KG1 (cell line): ENCODE results near the gene NUDT8.
A peak's percentile ranks its signal among the peaks of the same experiment; 100 is the strongest.
"Not testable (repeated sequence)": the region's sequence is repeated elsewhere in the genome, so short reads cannot be mapped to it uniquely, and the experiment has no call there.

Source experiments
- DNase-seq: peaks from one replicate; lab custom pipeline; 2025; lab: John Stamatoyannopoulos, UW

Gene NUDT8

DNA sequence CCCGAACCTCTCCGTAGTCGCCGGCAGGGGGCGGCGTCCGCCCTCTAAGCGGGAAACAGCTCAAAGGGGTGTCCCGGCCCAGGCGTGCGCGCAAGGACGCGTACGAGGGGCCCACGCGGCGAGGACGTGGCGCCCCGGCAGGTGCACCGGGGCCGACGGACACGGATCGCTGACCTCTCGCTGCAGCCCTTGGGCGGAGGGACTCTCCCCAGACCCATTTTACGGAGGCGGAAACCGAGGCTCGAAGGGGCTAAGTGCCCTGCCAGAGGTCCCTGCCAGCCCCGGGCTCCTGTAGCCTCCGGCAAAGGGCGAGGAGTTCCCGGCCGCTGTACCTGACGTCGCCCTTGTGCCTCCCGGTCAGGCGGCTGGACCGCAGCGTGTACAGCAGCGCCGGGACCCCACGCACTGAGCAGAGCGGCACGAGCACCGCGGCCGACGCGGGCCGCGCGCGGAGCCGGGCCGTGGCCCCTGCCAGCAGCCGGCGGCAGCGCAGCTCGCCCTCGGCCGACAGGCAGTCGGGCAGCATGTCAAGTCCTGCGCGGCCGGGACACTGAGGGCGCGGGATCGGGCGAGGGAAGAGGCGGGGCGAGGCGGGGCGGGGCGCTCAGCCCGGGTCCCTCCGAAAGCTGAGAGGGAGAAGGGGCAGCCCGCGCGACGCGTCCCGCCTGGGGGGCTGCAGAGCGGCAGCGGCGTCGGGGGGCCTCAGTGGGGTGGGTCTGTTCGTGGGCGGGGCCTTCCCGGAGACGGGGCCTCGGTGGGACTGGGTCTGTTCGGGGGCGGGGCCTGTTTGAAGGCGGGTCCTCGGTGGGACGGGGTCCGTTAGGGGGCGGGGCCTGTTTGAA lies at the start of gene NUDT8:
Gene NUDT8 (minus strand): TSS at position 552 of the 842 bp plus-strand sequence. CDS start 26 bp downstream, at position 526.
- peak; percentile 86 for DNase-seq

DNA sequence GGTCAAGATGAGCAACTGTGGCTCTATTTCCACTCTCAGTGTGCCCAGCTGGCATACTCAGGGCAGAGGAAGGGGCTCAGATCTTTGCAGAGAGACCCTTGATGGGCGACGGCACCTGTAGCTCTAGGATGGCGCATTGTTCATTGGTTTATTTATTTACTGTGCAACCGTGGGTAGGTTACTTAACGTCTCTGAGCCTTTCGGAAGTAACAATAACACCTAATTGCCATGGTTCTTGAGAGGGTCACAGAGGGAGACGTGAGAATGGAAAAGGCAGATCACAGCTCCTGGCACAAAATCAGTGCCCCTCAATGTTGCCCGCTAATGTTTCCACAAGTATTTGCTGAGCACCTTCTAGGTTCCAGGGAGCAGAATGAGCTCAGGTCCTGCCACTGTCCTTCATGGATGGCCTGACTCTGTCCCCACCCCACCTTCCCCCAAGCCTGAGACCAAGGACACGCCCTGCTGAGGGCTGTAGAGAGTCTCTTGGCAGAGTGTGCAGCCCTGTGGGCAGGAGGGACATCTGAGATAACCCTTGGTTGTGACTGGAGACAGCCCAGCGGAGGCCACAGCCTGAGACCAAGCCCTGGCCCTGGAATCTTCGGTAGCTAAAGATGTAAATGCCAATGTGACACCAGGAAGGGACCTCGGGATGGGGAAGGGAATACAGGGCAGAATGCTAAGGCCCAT lies 45.5 kb upstream of the NUDT8 start:
- no peak for DNase-seq

GRCh38 chr11:67674442-67674871 lies 44.7 kb upstream of the NUDT8 start, which contains the start of gene ALDH3B2:
Gene ALDH3B2, minus strand, starts transcription at chr11:67674623. Its CDS starts 7,688 bp downstream, at chr11:67666935.
- DNase-seq: no peak

- DNase-seq: no peak
Observed at GRCh38 chr11:67673902-67674301, 44.2 kb upstream of the NUDT8 start.

DNA sequence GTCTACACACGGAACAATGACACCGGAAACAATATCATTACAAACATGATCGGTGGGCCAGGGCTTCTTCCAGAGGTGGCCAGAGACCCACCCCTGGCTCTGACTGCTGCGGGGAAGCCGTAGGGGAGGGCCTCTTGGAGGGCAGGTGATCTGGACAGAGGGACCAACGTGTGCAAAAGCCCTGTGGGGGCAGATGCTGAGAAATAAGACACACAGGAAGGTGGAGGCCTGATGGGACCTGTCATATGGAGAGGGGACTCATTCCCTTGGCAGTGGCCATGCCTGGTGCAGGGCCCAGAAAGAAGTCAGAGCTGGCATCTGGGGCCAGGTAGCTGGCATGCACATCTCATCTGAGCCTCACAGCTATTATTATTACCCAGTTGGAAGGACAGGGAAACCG lies 43.6 kb upstream of the NUDT8 start:
- no peak for DNase-seq

- no peak for DNase-seq
Observed at GRCh38 chr11:67671211-67671520, 41.4 kb upstream of the NUDT8 start.

DNA sequence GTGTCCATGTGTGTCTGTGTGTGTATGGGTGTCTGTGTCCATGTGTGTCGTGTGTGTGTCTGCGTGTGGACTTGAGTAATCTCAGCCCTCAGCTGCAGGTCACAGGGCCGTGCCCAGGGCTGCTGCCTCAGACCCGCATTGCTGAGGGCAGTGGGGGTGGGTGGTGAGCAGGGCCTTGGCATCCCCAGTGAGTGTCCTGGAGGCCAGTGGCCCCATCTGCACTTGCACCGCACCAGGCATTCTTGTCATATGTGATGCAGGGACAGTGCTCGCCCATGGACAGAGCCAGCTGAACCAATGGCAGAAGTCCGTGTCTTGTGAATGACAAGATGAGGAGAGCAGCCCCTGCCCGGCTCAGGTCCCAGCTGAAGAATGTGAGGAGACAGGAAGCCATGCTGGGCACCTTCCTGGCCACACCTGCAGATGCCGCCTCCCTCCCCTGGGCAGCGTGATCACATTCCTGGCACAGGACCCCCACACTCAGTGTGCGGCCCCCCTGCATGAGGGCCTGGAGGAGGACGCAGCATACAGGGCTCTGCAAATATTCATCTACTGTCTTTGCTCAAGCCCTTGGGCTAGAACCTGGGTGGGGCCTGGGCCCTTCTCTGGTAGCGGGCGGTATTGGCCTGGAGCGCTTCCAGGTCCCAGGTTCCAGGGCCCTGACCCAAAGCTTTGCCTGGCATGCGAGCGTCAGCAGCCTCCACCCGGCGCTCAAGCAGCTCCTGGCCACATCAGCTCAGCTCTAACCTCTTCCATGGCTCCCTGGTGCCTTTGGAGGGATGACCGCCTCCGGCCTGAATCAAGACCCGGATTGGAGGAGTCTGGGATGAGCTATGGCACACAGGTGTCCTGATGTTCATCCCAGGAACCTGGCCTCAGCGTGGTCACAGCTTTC lies 40.8 kb upstream of the NUDT8 start:
- no peak for DNase-seq

DNA sequence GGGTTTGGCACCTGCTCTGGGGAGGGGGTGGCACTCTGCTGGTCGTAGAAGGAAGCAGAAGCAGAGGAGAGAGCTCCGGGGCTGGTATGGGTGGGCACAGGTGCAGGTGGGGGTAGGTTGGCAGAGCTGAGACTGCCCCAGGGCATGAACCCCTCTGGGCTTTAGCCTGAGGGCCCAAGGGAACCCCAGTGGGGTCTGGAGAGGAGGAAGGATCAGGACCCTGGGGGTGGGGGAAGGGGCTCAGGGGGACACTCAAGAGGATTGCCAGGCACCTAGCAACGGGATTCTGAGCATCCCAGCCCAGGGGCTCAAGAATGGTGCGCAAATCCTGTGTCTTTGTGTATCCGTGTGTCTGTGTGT lies 38.4 kb upstream of the NUDT8 start:
- DNase-seq: no peak

GRCh38 chr11:67667490-67668191 lies 37.9 kb upstream of the NUDT8 start:
- DNase-seq: no peak

DNA sequence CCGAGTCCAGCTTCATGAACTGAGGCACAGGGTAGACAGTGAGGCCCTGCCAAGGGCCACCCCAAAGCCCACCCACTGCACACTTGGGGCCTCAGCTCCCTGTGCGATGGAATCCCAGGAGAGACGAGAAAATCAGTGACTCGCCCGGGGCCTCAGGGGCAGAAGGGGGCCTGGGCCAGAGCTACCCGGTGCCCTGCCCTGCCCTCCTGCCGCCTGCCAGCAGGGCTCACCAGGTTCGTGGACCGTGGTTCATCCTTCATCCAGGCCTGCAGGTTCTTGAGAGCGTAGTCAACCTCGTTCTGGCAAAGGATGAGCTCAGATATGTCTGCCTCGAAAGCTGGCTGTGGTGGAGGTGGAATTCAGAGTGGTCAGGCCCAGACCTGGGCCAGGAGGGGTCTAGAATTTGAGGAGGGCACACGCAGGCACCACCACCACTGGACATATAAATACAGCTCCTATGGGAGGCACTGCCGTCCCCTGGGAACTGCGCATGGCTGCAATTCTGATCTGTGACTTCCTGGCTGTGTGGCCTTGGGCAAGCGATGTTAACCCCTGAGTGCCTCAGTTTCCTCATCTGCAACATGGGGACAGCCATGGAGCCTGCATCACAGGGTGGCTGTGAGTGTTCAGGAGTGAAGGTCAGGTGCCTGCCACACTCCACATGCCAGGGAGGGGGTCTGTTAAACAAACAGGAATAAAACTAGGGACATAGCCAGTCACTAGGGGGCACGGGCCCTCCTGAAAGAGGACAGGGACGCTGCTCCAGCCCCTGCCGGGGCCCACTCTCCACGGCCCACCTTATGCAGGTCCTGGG lies 37.1 kb upstream of the NUDT8 start:
- no peak for DNase-seq

DNA sequence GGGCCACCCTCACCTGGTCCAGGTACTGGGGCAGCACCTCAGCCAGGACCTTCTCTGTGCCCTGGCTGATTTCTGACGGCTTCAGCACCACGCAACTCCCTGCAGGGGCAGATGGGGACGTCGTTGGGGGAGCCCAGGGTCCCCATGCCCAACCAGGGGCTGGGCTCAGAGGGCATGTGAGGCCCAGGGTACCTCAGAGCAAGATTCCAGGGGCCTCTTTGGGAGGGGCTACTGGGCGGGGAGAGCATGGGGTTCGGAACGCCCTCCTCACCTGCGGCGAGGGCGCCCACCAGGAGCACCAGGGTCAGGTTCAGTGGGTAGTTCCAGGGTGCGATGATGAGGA lies 36.5 kb upstream of the NUDT8 start:
- DNase-seq: no peak

GRCh38 chr11:67665541-67666302 lies 36.0 kb upstream of the NUDT8 start:
- no peak for DNase-seq

GRCh38 chr11:67664696-67665540 lies 35.2 kb upstream of the NUDT8 start:
- no peak for DNase-seq

- DNase-seq: no peak
Observed at GRCh38 chr11:67664213-67664585, 34.5 kb upstream of the NUDT8 start.

DNA sequence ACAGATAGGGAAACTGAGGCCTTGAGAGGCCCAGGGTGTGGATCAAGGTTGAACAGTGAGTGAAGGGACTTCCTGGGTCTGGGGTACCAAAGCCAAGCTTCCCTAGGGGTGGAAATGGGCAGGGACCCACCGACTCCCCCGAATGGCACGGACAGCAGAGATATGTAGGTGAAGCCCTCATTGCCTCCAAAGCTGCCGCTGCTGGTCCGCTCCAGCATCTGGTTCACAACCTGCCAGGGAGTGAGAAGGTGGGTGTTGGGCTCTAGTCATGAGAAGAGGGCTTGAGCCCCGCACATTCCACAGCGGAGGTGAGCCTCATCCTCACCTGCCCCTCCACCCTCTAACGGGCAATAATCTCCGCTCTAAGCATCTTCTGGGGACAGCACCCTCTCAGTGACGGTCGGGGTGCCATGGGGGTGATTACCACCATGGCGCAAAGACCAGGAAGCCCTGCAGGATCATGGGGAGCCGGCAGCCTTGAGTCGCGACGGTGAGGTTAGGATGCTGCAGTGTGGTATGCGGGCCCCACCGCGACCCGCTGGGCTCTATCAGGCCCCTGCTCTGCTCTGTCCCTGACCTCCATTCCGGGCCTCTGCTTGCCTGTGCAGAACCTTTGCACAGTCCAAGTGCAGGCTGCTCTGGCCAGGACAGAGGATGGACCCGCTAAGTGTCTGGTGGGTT lies 33.9 kb upstream of the NUDT8 start:
- no peak for DNase-seq

- no peak for DNase-seq
Observed at GRCh38 chr11:67662835-67663531, 33.2 kb upstream of the NUDT8 start.

DNA sequence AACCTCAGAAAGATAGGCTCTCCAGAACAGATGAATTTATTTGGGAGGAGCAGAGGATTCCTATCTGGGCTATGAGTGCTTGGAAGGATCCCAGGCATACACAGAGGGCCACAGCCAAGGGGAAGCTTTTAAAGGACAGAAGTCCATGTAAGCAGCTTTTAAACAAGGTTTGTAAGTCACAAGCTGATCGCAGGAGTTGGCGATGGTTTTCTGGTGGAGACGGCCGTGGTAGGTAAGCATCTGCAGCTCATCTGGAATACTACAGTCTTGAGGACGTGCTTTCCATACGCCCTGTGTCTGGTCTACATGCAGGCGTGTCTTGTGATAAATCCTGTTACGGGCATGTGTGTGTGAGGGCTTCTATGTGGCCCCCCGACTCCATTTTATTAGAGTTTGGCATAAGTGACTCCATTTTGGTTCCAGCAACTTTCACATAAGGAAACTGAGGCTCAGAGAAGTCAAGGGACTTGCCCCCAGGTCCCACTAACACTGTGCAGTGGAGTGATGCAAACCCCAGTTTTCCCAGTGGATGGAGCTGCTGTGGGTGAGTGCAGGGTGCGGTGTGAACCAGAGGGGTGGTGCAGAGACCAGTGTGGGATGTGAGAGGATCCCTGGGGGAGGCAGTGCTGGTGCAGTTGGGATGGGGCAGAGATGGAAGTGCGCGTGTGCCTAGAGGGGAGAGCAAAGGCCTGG lies 32.6 kb upstream of the NUDT8 start:
- DNase-seq: no peak

DNA sequence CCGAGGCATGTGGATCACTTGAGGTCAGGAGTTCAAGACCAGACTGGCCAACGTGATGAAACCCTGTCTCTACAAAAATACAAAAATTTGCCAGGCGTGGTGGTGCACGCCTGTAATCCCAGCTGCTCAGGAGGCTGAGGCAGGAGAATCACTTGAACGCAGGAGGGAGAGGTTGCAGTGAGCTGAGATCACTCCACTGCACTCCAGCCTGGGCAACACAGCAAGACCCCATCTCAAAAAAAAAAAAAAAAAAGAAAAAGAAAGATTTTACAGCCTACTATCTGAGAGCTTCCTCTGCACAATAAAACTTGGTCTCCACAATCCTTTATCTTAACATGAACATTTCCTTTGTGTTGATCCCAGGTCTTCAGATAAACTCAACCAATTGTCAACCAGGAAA lies 31.0 kb upstream of the NUDT8 start:
- not testable (repeated sequence) for DNase-seq
